Muscle layer of colon (tissue), 2 donors: ENCODE measurements around the gene HEPH.
A peak's percentile ranks its signal among the peaks of the same experiment; 100 is the strongest.
"Not testable (repeated sequence)": the region's sequence is repeated elsewhere in the genome, so short reads cannot be mapped to it uniquely, and the experiment has no call there.

Experiments used
- H3K27ac ChIP-seq: one replicate; pipeline ENCODE4 v1.7.0; 2013; ENCODE audit warnings: low read depth, mild to moderate bottlenecking, low read length, moderate library complexity
- H3K27me3 ChIP-seq, 2 donors: one replicate each; pipeline ENCODE4 v1.7.0; 2013; ENCODE audit warnings: low read length in 2 of 2, mild to moderate bottlenecking in 2 of 2; ENCODE audit not compliant: insufficient read depth in 2 of 2, control insufficient read depth in 1 of 2
- H3K36me3 ChIP-seq: one replicate; pipeline ENCODE4 v1.7.0; 2013; ENCODE audit warnings: mild to moderate bottlenecking, low read length; ENCODE audit not compliant: insufficient read depth
- H3K4me1 ChIP-seq: one replicate; pipeline ENCODE4 v1.7.0; 2013; ENCODE audit warnings: mild to moderate bottlenecking, low read length; ENCODE audit not compliant: insufficient read depth
- H3K4me3 ChIP-seq, 2 donors: one replicate each; pipeline ENCODE4 v1.7.0; 2013; ENCODE audit warnings: low read length in 2 of 2, low read depth in 1 of 2, mild to moderate bottlenecking in 1 of 2, moderate library complexity in 1 of 2
- H3K9ac ChIP-seq: one replicate; pipeline ENCODE4 v1.7.0; 2013; ENCODE audit warnings: low read length
- H3K9me3 ChIP-seq: one replicate; pipeline ENCODE4 v1.7.0; 2013; ENCODE audit warnings: mild to moderate bottlenecking, low read length
- donor health status: abdominal sarcoma.
- donor health status: Adenocarcinoma of cecum.

Gene HEPH

DNA sequence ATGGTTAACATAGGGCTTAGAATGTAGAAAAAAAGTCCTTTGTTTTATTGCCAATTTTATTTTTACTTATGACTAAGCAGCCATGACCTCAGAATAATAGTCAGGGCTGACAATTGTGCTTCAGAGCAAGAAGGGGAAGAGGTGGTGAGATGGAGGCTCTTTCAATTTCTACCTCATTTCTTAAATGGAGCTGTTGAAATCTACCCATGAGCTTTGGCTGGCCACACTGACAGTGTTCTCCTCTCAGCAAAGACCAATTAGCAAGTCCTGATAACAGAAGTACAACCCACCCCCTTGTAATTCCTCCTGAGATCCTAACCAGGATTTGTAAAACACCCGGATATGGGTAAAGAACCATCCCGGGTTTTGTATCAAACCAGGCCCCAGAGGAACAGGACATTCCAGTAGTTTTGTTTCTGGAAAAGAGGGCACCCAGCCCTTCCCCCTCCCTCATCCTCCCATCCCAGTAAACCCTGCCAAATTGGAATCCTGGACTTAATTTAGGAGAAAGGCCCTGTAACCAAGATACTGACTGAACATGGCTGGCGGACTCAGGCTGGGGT, at the start of gene HEPH:
TSS of gene HEPH (plus strand) at position 399 of the 563 bp plus-strand sequence. CDS start 6,324 bp downstream, outside the sequence.
- H3K27ac ChIP-seq = peak within 1 kb of the TSS; percentile 61
- peaks cover 4% of the 10 kb centered on the region for H3K4me1 ChIP-seq
- peak within 1 kb of the TSS; percentile 39 to 64 for H3K4me3 ChIP-seq
- no peaks in the 10 kb centered on the region for H3K27me3 ChIP-seq
- no peaks in the 10 kb centered on the region for H3K36me3 ChIP-seq
- no peaks in the 10 kb centered on the region for H3K9me3 ChIP-seq
- H3K9ac ChIP-seq = peak within 1 kb of the TSS; percentile 28

GRCh38 chrX:66118722-66119121, 45.3 kb upstream of the HEPH start:
- not testable (repeated sequence) for H3K9ac ChIP-seq, H3K27ac ChIP-seq, H3K4me3 ChIP-seq, H3K9me3 ChIP-seq, H3K27me3 ChIP-seq, H3K36me3 ChIP-seq, H3K4me1 ChIP-seq

- H3K4me1 ChIP-seq, H3K9me3 ChIP-seq, H3K27ac ChIP-seq, H3K9ac ChIP-seq, H3K36me3 ChIP-seq, H3K27me3 ChIP-seq, H3K4me3 ChIP-seq: not testable (repeated sequence)
These were observed 42.7 kb upstream of the HEPH start for GRCh38 chrX:66121354-66121753.

DNA sequence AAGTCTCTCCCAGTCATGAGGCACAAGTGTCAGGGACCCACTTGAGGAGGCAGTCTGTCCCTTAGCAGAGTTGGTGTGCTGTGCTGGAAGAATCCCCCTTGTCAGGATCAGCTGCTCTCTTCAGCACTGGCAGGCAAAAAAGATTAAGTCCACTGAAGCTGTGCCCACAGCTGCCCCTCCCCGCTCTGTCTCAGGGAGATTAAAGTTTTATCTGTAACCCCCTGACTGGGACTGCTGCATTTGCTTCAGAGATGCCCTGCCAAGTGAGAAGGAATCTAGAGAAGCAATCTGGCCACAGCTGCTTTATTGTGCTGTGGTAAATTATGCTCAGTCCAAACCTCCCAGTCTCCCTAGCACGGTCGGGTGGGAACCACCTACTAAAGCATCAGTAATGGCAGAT, 37.4 kb upstream of the HEPH start:
- Histone ChIP-seq H3K27ac (no peak overlapping the region), H3K4me3 (no peak overlapping the region)

GRCh38 chrX:66130469-66130868, 33.6 kb upstream of the HEPH start:
- Histone ChIP-seq H3K36me3 (no peaks in the 10 kb centered on the region), H3K27ac (no peak overlapping the region), H3K9ac (no peak overlapping the region), H3K4me1 (no peaks in the 10 kb centered on the region), H3K27me3 (no peaks in the 10 kb centered on the region), H3K4me3 (no peak overlapping the region), H3K9me3 (no peaks in the 10 kb centered on the region)

More for the DNA sequence above, 37.4 kb upstream of the HEPH start:
- Histone ChIP-seq H3K36me3 (no peaks in the 10 kb centered on the region), H3K4me1 (no peaks in the 10 kb centered on the region), H3K9me3 (no peaks in the 10 kb centered on the region), H3K9ac (no peak overlapping the region), H3K27me3 (no peaks in the 10 kb centered on the region)

DNA sequence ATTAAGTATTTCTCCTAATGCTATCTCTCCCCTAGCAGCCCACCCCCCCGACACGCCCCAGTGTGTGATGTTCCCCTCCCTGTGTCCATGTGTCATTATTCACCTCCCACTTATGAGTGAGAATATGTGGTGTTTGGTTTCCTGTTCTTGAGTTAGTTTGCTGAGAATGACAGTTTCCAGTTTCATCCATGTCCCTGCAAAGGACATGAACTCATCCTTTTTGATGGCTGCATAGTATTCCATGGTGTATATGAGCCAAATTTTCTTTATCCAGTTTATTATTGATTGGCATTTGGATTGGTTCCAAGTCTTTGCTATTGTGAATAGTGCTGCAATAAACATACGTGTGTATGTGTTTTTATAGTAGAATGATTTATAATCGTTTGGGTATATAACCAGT, 28.8 kb upstream of the HEPH start:
- H3K9ac ChIP-seq, H3K4me1 ChIP-seq, H3K9me3 ChIP-seq, H3K27me3 ChIP-seq, H3K4me3 ChIP-seq, H3K27ac ChIP-seq, H3K36me3 ChIP-seq: not testable (repeated sequence)

GRCh38 chrX:66142351-66142750, 21.7 kb upstream of the HEPH start:
- H3K27ac ChIP-seq = no peak overlapping the region
- H3K27me3 ChIP-seq = no peaks in the 10 kb centered on the region
- no peak overlapping the region for H3K9ac ChIP-seq
- no peak overlapping the region for H3K4me3 ChIP-seq
- H3K4me1 ChIP-seq = no peaks in the 10 kb centered on the region
- H3K36me3 ChIP-seq = no peaks in the 10 kb centered on the region
- no peaks in the 10 kb centered on the region for H3K9me3 ChIP-seq

DNA sequence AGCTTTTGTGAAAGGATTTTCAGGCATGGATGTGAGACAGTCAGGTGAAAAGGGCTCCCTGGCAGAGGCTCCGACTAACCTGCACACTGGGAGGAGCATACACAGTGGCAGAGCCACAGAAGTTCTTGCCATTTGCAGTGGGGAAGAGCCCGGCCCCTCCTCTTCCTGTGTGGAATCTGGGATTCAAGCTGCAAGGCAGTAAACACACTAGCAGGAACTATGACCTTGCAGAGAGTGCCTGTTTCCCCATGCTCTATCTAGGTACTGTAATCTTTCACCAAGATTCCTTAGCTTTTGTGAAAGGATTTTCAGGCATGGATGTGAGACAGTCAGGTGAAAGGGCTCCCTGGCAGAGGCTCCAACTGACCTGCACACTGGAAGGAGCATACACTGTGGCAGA, 19.8 kb upstream of the HEPH start:
- Histone ChIP-seq H3K27me3 (no peaks in the 10 kb centered on the region), H3K9ac (no peak overlapping the region), H3K4me1 (no peaks in the 10 kb centered on the region), H3K36me3 (no peaks in the 10 kb centered on the region), H3K27ac (no peak overlapping the region), H3K4me3 (no peak overlapping the region), H3K9me3 (no peaks in the 10 kb centered on the region)

- Histone ChIP-seq H3K4me3 (no peak overlapping the region), H3K27ac (no peak overlapping the region), H3K9me3 (no peaks in the 10 kb centered on the region), H3K27me3 (no peaks in the 10 kb centered on the region), H3K9ac (no peak overlapping the region), H3K4me1 (no peaks in the 10 kb centered on the region), H3K36me3 (no peaks in the 10 kb centered on the region)
These were observed 14.5 kb upstream of the HEPH start for GRCh38 chrX:66149519-66149918.

DNA sequence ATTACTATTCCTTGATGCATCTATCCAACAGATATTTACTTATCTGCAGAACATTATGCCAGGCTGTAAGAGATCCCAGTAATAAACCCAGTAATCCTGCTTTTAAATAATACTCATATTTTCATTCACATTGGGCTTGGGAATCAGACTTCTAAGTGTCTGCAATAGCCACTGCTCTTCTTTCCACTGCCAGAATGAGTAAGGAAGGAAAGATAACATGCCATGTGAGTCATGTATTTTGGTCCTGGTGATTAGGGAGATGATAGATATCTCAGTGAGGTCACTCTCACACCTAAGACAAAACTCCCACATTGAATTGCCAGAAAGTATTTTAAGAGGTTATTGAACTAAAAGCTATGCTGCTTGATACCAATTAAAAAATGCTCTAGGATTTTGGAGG, 13.9 kb upstream of the HEPH start:
- no peak overlapping the region for H3K27ac ChIP-seq
- H3K27me3 ChIP-seq = no peaks in the 10 kb centered on the region
- no peaks in the 10 kb centered on the region for H3K36me3 ChIP-seq
- H3K4me1 ChIP-seq = no peaks in the 10 kb centered on the region
- H3K4me3 ChIP-seq = no peak overlapping the region
- H3K9ac ChIP-seq = no peak overlapping the region
- H3K9me3 ChIP-seq = no peaks in the 10 kb centered on the region

DNA sequence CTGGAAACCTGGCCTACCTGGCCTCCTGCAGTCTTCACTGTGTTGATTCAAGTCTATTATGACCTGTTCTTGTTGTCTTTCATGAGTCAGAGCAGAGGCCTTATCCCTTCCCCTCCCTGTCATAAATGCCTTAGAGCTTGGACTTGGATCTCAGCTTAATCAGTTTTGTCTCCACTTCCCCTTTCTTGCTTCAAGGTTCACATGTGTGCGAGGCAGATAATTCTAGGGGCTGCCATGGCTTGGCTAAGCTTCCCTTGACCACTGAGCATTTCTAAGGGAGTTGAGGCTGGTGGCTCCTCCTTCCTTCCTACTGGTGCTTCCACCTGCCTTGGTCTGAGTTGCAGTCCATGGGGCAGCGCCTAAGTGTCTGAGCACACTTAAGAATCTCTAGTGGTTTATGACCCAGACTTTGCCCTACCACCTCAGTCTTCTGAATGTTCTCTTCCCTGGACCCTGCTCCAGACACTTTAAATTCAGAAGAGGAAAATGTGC, 1.7 kb upstream of the HEPH start:
- no peak overlapping the region for H3K9ac ChIP-seq
- H3K27me3 ChIP-seq = no peaks in the 10 kb centered on the region
- no peaks in the 10 kb centered on the region for H3K4me1 ChIP-seq
- H3K36me3 ChIP-seq = no peaks in the 10 kb centered on the region
- H3K9me3 ChIP-seq = no peaks in the 10 kb centered on the region
- H3K27ac ChIP-seq = no peak overlapping the region
- H3K4me3 ChIP-seq = no peak overlapping the region

GRCh38 chrX:66163447-66163846, 600 bp upstream of the HEPH start:
- no peaks in the 10 kb centered on the region for H3K9me3 ChIP-seq
- no peaks in the 10 kb centered on the region for H3K36me3 ChIP-seq
- peaks cover 4% of the 10 kb centered on the region for H3K4me1 ChIP-seq
- no peak overlapping the region for H3K9ac ChIP-seq
- H3K27ac ChIP-seq = peak overlapping the region; percentile 7
- no peak overlapping the region for H3K4me3 ChIP-seq
- no peaks in the 10 kb centered on the region for H3K27me3 ChIP-seq
